DND-41 (cell line): ENCODE data around the gene REELD1.

Experiments used
- ATAC-seq: fragments of 200-7000 bp; cut with Tn5 transposase; 3 replicates; pipeline ENCODE4 v1.9.1; 2021; ENCODE audit warnings: low read depth; ENCODE audit not compliant: insufficient read depth
- DNase-seq: peaks from one replicate; pipeline ENCODE4 v3.0.0-alpha.2; 2020
- H2AFZ ChIP-seq: 2 replicates; pipeline ENCODE4 v1.6.0; 2012; ENCODE audit warnings: low read depth, low read length
- H3K27ac ChIP-seq: 2 replicates; pipeline ENCODE4 v1.5.1; 2012; ENCODE audit warnings: low read length, inconsistent platforms
- H3K27me3 ChIP-seq: fragments of 200-600 bp; sonication (generic); 2 replicates; pipeline ENCODE4 v1.6.0; 2012; ENCODE audit warnings: low read length, mild to moderate bottlenecking, inconsistent platforms; ENCODE audit not compliant: insufficient read depth, poor library complexity
- H3K36me3 ChIP-seq: 2 replicates; pipeline ENCODE4 v1.5.1; 2012; ENCODE audit warnings: low read length, inconsistent platforms; ENCODE audit not compliant: insufficient read depth
- H3K4me1 ChIP-seq: 2 replicates; pipeline ENCODE4 v1.5.1; 2012; ENCODE audit warnings: mild to moderate bottlenecking, low read length; ENCODE audit not compliant: insufficient read depth
- H3K4me2 ChIP-seq: 2 replicates; pipeline ENCODE4 v1.6.0; 2012; ENCODE audit warnings: mild to moderate bottlenecking, moderate library complexity, low read length, inconsistent platforms; ENCODE audit not compliant: insufficient read depth
- H3K4me3 ChIP-seq, 2 experiments: fragments of 200-600 bp in 1 of 2; shearing (Covaris generic) in 1 of 2; 2 replicates each; pipeline ENCODE4 v1.5.1; 2012 to 2016; ENCODE audit warnings: inconsistent platforms in 2 of 2, low read length in 2 of 2, mild to moderate bottlenecking in 2 of 2, low read depth in 1 of 2, moderate library complexity in 1 of 2
- H3K79me2 ChIP-seq: 2 replicates; pipeline ENCODE4 v1.6.0; 2012; ENCODE audit warnings: low read length, inconsistent platforms; ENCODE audit not compliant: insufficient read depth
- H3K9ac ChIP-seq: 2 replicates; pipeline ENCODE4 v1.6.0; 2012; ENCODE audit warnings: low read depth, mild to moderate bottlenecking, inconsistent platforms, low read length, moderate library complexity
- H3K9me3 ChIP-seq: 2 replicates; pipeline ENCODE4 v1.5.1; 2012; ENCODE audit warnings: low read length, moderate library complexity, mild to moderate bottlenecking, inconsistent platforms; ENCODE audit not compliant: insufficient read depth, severe bottlenecking
- H4K20me1 ChIP-seq: 2 replicates; pipeline ENCODE4 v1.6.0; 2012; ENCODE audit warnings: low read length; ENCODE audit not compliant: insufficient read depth
- CTCF ChIP-seq: IDR thresholded peaks from 2 replicates; pipeline ENCODE4 v1.5.1; 2012; ENCODE audit warnings: borderline replicate concordance, low read length, moderate library complexity, mild to moderate bottlenecking; ENCODE audit not compliant: poor library complexity, severe bottlenecking; ENCODE audit errors: extremely low read depth
- EZH2 ChIP-seq: IDR thresholded peaks from 3 replicates; pipeline ENCODE4 v1.6.1; 2012; ENCODE audit warnings: borderline replicate concordance, low read depth, mild to moderate bottlenecking, moderate library complexity, low read length, inconsistent platforms; ENCODE audit not compliant: severe bottlenecking

Gene REELD1

GRCh38 chr4:146179784-146180370, 34.5 kb upstream of the REELD1 start:
- peaks cover 14% of the 10 kb centered on the region; the same call in 1 of the 2 replicates for H4K20me1 ChIP-seq
- H2AFZ ChIP-seq, result no peak overlapping the region
- TF ChIP-seq CTCF (no peak), EZH2 (no peak)
- H3K27ac ChIP-seq, result no peak overlapping the region
- no peak overlapping the region for H3K4me3 ChIP-seq
- no peak for ATAC-seq
- H3K79me2 ChIP-seq, result peaks cover 46% of the 10 kb centered on the region
- H3K36me3 ChIP-seq, result peaks cover 18% of the 10 kb centered on the region
- peaks cover 30% of the 10 kb centered on the region for H3K4me1 ChIP-seq
- no peak for DNase-seq
- peak overlapping the region; percentile 5; the same call in 1 of the 2 replicates for H3K4me2 ChIP-seq
- no peaks in the 10 kb centered on the region for H3K9me3 ChIP-seq
- H3K27me3 ChIP-seq, result no peaks in the 10 kb centered on the region
- no peak overlapping the region; the same call in 1 of the 2 replicates for H3K9ac ChIP-seq

GRCh38 chr4:146182443-146182842, 31.9 kb upstream of the REELD1 start:
- no peak for DNase-seq
- Histone ChIP-seq H3K36me3 (peaks cover 33% of the 10 kb centered on the region), H4K20me1 (peaks cover 14% of the 10 kb centered on the region; the same call in 1 of the 2 replicates), H3K4me3 (no peak overlapping the region), H3K4me2 (no peak overlapping the region), H3K9ac (no peak overlapping the region), H3K79me2 (peaks cover 28% of the 10 kb centered on the region), H2AFZ (no peak overlapping the region), H3K27me3 (no peaks in the 10 kb centered on the region), H3K9me3 (no peaks in the 10 kb centered on the region), H3K27ac (no peak overlapping the region), H3K4me1 (peaks cover 13% of the 10 kb centered on the region)
- no peak for ATAC-seq
- TF ChIP-seq CTCF (no peak), EZH2 (no peak)

- Histone ChIP-seq H2AFZ (no peak overlapping the region), H3K9me3 (no peaks in the 10 kb centered on the region), H3K79me2 (peaks cover 21% of the 10 kb centered on the region), H3K36me3 (peaks cover 38% of the 10 kb centered on the region), H3K4me2 (no peak overlapping the region), H3K4me1 (peaks cover 5% of the 10 kb centered on the region), H3K9ac (no peak overlapping the region), H3K27me3 (no peaks in the 10 kb centered on the region), H3K4me3 (no peak overlapping the region), H4K20me1 (peaks cover 10% of the 10 kb centered on the region; the same call in 1 of the 2 replicates), H3K27ac (no peak overlapping the region)
- DNase-seq, result no peak
- ATAC-seq, result no peak
- no peak for TF ChIP-seq EZH2
- TF ChIP-seq CTCF, result no peak
These were observed 31.1 kb upstream of the REELD1 start for GRCh38 chr4:146183209-146183608.

- Histone ChIP-seq H3K9ac (no peak overlapping the region), H3K27me3 (no peaks in the 10 kb centered on the region), H2AFZ (no peak overlapping the region), H3K36me3 (peaks cover 60% of the 10 kb centered on the region), H3K4me1 (no peaks in the 10 kb centered on the region), H3K9me3 (no peaks in the 10 kb centered on the region), H3K79me2 (peaks cover 8% of the 10 kb centered on the region; the same call in 1 of the 2 replicates), H4K20me1 (no peaks in the 10 kb centered on the region), H3K4me2 (no peak overlapping the region), H3K4me3 (no peak overlapping the region), H3K27ac (no peak overlapping the region)
- DNase-seq (no peak), ATAC-seq (no peak)
- TF ChIP-seq CTCF (no peak), EZH2 (no peak)
These were observed 28.3 kb upstream of the REELD1 start for GRCh38 chr4:146186041-146186440.
